ENCODE measurements around the gene TBCD. TPM values are rescaled to one million over a fixed set of nuclear protein-coding genes. Genes with fewer than 3 reads are reported as not detected.

The TBCD gene
- total and polyA plus RNA-seq, 9 of the 15 experiments (the other 6 are each of a cell fraction or from before 2014, with no cell fraction given) = 8.9 to 98.5 (median 28.0) TPM

GRCh38 chr17:82797061-82797460, 45.2 kb downstream of the TBCD start:
- CTCF ChIA-PET (ENCODE audit: low intra/inter-chr PET ratio) = no interaction called here
- ATAC-seq (no peak), DNase-seq (ENCODE audit: extremely low read depth in 1 of 4, low spot score in 3 of 4) (no peak), FAIRE-seq (no peak)
- intact Hi-C loops (cut with micrococcal nuclease) = no loop called here
- no peak overlapping the region for H3K9ac ChIP-seq (ENCODE audit: insufficient read depth in 1 of 2, low read depth in 2 of 2, low read length in 2 of 2)
- no peak overlapping the region for H3K4me2 ChIP-seq (ENCODE audit: insufficient read depth, low read length)
- H3K4me1 ChIP-seq (replicated peaks in 1 of 2; ENCODE audit: control insufficient read depth in 2 of 2, insufficient read depth in 2 of 2, low read length in 2 of 2) = peaks cover 0 to 12% of the 10 kb centered on the region in 2 experiments; a peak in 1 of 5 replicates
- no peak overlapping the region for H2AFZ ChIP-seq (ENCODE audit: low read depth, low read length)
- in situ Hi-C loops (cut with MboI) = no loop called here
- no peaks in the 10 kb centered on the region for H3K9me3 ChIP-seq (replicated peaks; ENCODE audit: control insufficient read depth, insufficient read depth, low read depth, low read length)
- no peak for TF ChIP-seq BMI1 (IDR thresholded peaks at IDR 0.05; ENCODE audit: low read length)
- no peak for TF ChIP-seq HEY1 (CRISPR knock-in tag; IDR thresholded peaks at IDR 0.05; ENCODE audit: borderline replicate concordance)
- TF ChIP-seq ARID1B (IDR thresholded peaks at IDR 0.05) = no peak
- no peak for TF ChIP-seq ZNF282 (CRISPR knock-in tag; IDR thresholded peaks at IDR 0.05)
- TF ChIP-seq, protein P1, sequence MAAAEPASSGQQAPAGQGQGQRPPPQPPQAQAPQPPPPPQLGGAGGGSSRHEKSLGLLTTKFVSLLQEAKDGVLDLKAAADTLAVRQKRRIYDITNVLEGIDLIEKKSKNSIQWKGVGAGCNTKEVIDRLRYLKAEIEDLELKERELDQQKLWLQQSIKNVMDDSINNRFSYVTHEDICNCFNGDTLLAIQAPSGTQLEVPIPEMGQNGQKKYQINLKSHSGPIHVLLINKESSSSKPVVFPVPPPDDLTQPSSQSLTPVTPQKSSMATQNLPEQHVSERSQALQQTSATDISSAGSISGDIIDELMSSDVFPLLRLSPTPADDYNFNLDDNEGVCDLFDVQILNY (CRISPR knock-in tag; IDR thresholded peaks at IDR 0.05) = no peak
- TF ChIP-seq SREBF2 (CRISPR knock-in tag; IDR thresholded peaks at IDR 0.05) = no peak
- no peak for TF ChIP-seq HDAC2 (IDR thresholded peaks at IDR 0.05)
- no peak for TF ChIP-seq HDAC1 (IDR thresholded peaks at IDR 0.05)
- TF ChIP-seq HES1 (IDR thresholded peaks at IDR 0.05; ENCODE audit: low read depth) = no peak
- BruUV-seq (replicated peaks) = no TSS peak
- no peaks in the 10 kb centered on the region for H3K27me3 ChIP-seq (ENCODE audit: control insufficient read depth in 2 of 2, insufficient read depth in 2 of 2, low read length in 2 of 2)
- H3K79me2 ChIP-seq (ENCODE audit: control insufficient read depth, insufficient read depth, low read length) = 0 out of 3 replicates have a peak, but pooled peaks cover 7% of the 10 kb centered on the region
- 94% methylated on average over 9 of the region's 9 CpGs for WGBS (ENCODE audit: insufficient coverage, low coverage, missing lambda C conversion rate)
- H3K27ac ChIP-seq (ENCODE audit: extremely low read depth, low read depth, low read length) = no peak overlapping the region
- H3K9me1 ChIP-seq (ENCODE audit: control insufficient read depth, insufficient read depth, low read length) = peaks cover 3% of the 10 kb centered on the region
- H3K36me3 ChIP-seq (ENCODE audit: control insufficient read depth, insufficient read depth, low read length) = peaks cover 45% of the 10 kb centered on the region; the same call in 2 of the 3 replicates
- H4K20me1 ChIP-seq (replicated peaks; ENCODE audit: control insufficient read depth, insufficient read depth, low read length) = 0 out of 2 replicates have a peak, but pooled peaks cover 3% of the 10 kb centered on the region
- H3K4me3 ChIP-seq = no peak overlapping the region
- POLR2A ChIA-PET = no interaction called here
